Neural cell (in vitro differentiated cells): Measurements from ENCODE around the gene PCDHB1.

ENCODE experiments used
- TF ChIP-seq, protein P1 (sequence below): IDR thresholded peaks from 2 replicates; pipeline ENCODE4 v1.6.1; 2012; ENCODE audit warnings: borderline replicate concordance
- TF ChIP-seq, protein P2 (sequence below): fragments of 450-650 bp; IDR thresholded peaks from 2 replicates; pipeline ENCODE4 v1.5.1; 2014; ENCODE audit warnings: antibody characterized with exemption, mild to moderate bottlenecking, moderate library complexity; ENCODE audit not compliant: poor library complexity, severe bottlenecking

DNA sequence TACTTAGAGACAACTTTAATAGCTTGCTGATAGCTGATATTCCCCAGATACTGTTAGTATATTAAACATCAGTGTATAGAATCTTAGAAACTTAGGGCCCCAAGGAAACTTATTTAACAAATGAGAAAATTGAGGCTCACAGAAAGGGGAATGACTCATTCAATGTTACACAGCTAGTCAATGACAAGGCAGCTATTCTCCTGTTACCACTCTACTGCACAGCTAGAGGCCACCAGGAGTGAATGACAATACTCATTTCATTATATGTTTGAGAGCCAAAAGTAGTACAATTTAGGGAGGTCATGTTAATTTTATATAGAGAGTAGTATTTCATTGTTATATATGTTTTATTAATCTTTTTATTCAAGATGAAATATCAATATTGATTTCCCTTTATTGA lies 33.2 kb upstream of the PCDHB1 start:
- TF ChIP-seq, protein P1, sequence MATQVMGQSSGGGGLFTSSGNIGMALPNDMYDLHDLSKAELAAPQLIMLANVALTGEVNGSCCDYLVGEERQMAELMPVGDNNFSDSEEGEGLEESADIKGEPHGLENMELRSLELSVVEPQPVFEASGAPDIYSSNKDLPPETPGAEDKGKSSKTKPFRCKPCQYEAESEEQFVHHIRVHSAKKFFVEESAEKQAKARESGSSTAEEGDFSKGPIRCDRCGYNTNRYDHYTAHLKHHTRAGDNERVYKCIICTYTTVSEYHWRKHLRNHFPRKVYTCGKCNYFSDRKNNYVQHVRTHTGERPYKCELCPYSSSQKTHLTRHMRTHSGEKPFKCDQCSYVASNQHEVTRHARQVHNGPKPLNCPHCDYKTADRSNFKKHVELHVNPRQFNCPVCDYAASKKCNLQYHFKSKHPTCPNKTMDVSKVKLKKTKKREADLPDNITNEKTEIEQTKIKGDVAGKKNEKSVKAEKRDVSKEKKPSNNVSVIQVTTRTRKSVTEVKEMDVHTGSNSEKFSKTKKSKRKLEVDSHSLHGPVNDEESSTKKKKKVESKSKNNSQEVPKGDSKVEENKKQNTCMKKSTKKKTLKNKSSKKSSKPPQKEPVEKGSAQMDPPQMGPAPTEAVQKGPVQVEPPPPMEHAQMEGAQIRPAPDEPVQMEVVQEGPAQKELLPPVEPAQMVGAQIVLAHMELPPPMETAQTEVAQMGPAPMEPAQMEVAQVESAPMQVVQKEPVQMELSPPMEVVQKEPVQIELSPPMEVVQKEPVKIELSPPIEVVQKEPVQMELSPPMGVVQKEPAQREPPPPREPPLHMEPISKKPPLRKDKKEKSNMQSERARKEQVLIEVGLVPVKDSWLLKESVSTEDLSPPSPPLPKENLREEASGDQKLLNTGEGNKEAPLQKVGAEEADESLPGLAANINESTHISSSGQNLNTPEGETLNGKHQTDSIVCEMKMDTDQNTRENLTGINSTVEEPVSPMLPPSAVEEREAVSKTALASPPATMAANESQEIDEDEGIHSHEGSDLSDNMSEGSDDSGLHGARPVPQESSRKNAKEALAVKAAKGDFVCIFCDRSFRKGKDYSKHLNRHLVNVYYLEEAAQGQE: no peak
- TF ChIP-seq, protein P2, sequence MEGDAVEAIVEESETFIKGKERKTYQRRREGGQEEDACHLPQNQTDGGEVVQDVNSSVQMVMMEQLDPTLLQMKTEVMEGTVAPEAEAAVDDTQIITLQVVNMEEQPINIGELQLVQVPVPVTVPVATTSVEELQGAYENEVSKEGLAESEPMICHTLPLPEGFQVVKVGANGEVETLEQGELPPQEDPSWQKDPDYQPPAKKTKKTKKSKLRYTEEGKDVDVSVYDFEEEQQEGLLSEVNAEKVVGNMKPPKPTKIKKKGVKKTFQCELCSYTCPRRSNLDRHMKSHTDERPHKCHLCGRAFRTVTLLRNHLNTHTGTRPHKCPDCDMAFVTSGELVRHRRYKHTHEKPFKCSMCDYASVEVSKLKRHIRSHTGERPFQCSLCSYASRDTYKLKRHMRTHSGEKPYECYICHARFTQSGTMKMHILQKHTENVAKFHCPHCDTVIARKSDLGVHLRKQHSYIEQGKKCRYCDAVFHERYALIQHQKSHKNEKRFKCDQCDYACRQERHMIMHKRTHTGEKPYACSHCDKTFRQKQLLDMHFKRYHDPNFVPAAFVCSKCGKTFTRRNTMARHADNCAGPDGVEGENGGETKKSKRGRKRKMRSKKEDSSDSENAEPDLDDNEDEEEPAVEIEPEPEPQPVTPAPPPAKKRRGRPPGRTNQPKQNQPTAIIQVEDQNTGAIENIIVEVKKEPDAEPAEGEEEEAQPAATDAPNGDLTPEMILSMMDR: no peak
